Measurements from ENCODE around the gene OR5A2. TPM values are rescaled to one million over a fixed set of nuclear protein-coding genes. Genes with fewer than 3 reads are reported as not detected.
A peak's percentile ranks its signal among the peaks of the same experiment; 100 is the strongest.
"Not testable (repeated sequence)": the region's sequence is repeated elsewhere in the genome, so short reads cannot be mapped to it uniquely, and the experiment has no call there.

OR5A2 gene
- not detected for polyA plus RNA-seq

- Mint-ChIP-seq H3K4me1 (no peaks in the 10 kb centered on the region), H3K27me3 (ENCODE audit: low read depth in 3 of 3) (peaks cover 0 to 3% (median 0%) of the 10 kb centered on the region in 3 donors), H3K4me3 (no peak within 1 kb of the TSS), H3K9me3 (no peaks in the 10 kb centered on the region), H3K27ac (no peak within 1 kb of the TSS), H3K36me3 (no peaks in the 10 kb centered on the region)
- DNase-seq = no peak
These were observed at the start of gene OR5A2 for GRCh38 chr11:59426361-59427067. TSS of gene OR5A2 (minus strand) at chr11:59426413. CDS start at chr11:59422953, 3,460 bp downstream.

DNA sequence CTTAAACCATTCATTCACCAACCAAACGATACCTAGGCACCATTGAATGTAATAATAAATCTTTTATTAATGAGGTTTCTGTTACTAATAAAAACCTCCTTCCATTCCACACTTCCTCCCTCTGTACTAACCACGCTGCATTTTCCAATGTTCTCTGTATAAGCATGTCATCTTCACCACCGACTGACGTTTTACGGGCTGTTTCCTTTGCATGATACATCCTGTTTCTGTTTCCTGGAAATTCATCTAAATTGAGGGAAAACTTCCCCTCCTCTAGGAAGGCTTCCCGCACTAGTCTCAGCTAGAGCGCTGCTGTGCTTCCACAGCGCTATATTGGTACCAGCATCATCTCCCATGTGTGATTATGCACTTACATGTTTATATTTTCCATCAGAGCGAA, 49.0 kb upstream of the OR5A2 start:
- no peaks in the 10 kb centered on the region for H3K4me1 Mint-ChIP-seq
- H3K4me3 Mint-ChIP-seq = no peak overlapping the region
- no peaks in the 10 kb centered on the region for H3K9me3 Mint-ChIP-seq
- no peaks in the 10 kb centered on the region for H3K36me3 Mint-ChIP-seq
- no peak for DNase-seq
- H3K27ac Mint-ChIP-seq = no peak overlapping the region
- H3K27me3 Mint-ChIP-seq (ENCODE audit: low read depth in 3 of 3) = peaks cover 2 to 10% (median 7%) of the 10 kb centered on the region in 3 donors

DNA sequence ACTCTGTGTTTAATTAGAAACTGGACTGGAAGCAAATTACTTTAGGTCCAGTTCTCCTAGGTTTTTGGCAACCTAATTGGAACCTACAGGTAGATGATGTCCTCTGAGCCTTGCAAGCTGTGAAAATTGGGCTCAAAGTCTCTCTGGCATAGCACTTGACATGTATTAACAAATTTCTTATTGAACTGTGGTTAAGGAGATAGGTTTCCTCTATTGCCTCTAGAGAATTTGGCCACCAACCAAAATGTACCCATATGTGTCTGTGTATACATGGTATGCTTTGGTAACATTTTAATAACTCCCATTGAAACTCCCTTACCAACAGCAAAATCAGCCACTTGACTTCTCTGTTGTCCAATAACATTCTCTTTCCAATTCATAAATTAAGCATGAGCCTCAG, 46.8 kb upstream of the OR5A2 start, which contains the start of gene OR4D10:
Gene OR4D10 (plus strand): TSS at position 301 of the 400 bp plus-strand sequence. CDS start 4,115 bp downstream, outside the sequence.
- Mint-ChIP-seq H3K27ac (no peak within 1 kb of the TSS), H3K4me1 (no peaks in the 10 kb centered on the region), H3K36me3 (no peaks in the 10 kb centered on the region)

DNA sequence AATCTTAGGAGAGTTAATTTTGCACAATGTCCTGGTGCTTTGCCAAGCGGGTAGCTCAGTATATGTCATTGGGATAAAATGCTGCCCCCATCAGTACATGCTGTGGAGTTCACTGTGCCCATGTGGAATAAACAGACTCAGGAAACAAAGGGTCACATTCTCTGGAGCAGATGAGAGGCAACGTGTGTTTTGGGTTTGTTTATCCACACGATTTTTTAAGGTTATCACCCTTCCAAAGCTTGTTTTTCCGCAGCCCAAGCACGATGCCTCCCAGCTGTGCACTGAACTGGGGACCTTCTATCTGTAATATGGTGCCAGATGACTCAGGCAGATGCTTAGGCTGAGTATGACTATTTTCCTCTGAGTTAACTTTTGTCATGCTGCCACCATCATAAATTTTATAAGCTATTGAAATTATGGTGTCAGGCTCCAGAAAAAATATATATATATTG, 37.0 kb upstream of the OR5A2 start:
- peaks cover 3 to 6% (median 4%) of the 10 kb centered on the region in 3 donors for H3K27me3 Mint-ChIP-seq (ENCODE audit: low read depth in 3 of 3)

More for the DNA sequence above, 46.8 kb upstream of the OR5A2 start, which contains the start of gene OR4D10:
- no peak within 1 kb of the TSS for H3K4me3 Mint-ChIP-seq
- DNase-seq = no peak
- H3K27me3 Mint-ChIP-seq (ENCODE audit: low read depth in 3 of 3) = peaks cover 2 to 10% (median 3%) of the 10 kb centered on the region in 3 donors
- H3K9me3 Mint-ChIP-seq = no peaks in the 10 kb centered on the region

DNA sequence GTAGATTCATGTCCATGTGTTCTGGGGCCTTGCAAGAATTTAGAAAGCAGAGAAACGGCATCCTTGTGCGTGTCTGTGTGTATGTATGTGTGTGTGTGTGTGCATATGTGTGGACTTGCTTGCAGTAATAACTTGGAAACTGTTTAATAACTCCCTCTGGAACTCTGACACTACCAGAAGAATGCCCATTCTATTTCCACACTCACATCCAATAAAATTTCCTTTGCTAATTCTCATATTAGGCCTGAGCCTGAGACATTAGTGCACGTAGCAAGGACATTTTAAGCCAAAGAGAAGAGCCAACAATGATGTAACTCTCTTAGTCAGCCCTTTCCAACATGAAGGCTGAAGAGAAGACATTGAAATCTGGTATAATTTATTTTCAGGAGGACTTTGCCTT, 33.7 kb upstream of the OR5A2 start:
- Mint-ChIP-seq H3K4me1 (no peaks in the 10 kb centered on the region), H3K9me3 (peaks cover 0 to 4% (median 0%) of the 10 kb centered on the region in 6 donors), H3K36me3 (no peaks in the 10 kb centered on the region), H3K4me3 (no peak overlapping the region), H3K27ac (no peak overlapping the region), H3K27me3 (ENCODE audit: low read depth in 3 of 3) (peaks cover 3 to 8% (median 4%) of the 10 kb centered on the region in 3 donors)
- DNase-seq = no peak

More for the DNA sequence above, 37.0 kb upstream of the OR5A2 start:
- Mint-ChIP-seq H3K4me1 (no peaks in the 10 kb centered on the region), H3K9me3 (no peaks in the 10 kb centered on the region), H3K27ac (no peak overlapping the region), H3K4me3 (no peak overlapping the region), H3K36me3 (no peaks in the 10 kb centered on the region)
- DNase-seq = no peak

- H3K4me3 Mint-ChIP-seq = no peak within 1 kb of the TSS
- H3K4me1 Mint-ChIP-seq = no peaks in the 10 kb centered on the region
- H3K9me3 Mint-ChIP-seq = peaks cover 0 to 6% (median 0%) of the 10 kb centered on the region in 6 donors
- DNase-seq = no peak
- peaks cover 4 to 11% (median 5%) of the 10 kb centered on the region in 3 donors for H3K27me3 Mint-ChIP-seq (ENCODE audit: low read depth in 3 of 3)
- no peak within 1 kb of the TSS for H3K27ac Mint-ChIP-seq
- no peaks in the 10 kb centered on the region for H3K36me3 Mint-ChIP-seq
These were observed 30.4 kb upstream of the OR5A2 start, which contains the start of gene OR4D6 for GRCh38 chr11:59456661-59457060. TSS of gene OR4D6 (plus strand) at chr11:59456961. CDS start at chr11:59456961, 0 bp downstream.

GRCh38 chr11:59448484-59448883, 22.3 kb upstream of the OR5A2 start:
- DNase-seq = no peak
- H3K27ac Mint-ChIP-seq = no peak overlapping the region
- H3K36me3 Mint-ChIP-seq = no peaks in the 10 kb centered on the region
- no peaks in the 10 kb centered on the region for H3K4me1 Mint-ChIP-seq
- H3K4me3 Mint-ChIP-seq = no peak overlapping the region
- peaks cover 0 to 11% (median 0%) of the 10 kb centered on the region in 6 donors for H3K9me3 Mint-ChIP-seq
- H3K27me3 Mint-ChIP-seq (ENCODE audit: low read depth in 3 of 3) = peaks cover 0 to 6% (median 3%) of the 10 kb centered on the region in 3 donors

DNA sequence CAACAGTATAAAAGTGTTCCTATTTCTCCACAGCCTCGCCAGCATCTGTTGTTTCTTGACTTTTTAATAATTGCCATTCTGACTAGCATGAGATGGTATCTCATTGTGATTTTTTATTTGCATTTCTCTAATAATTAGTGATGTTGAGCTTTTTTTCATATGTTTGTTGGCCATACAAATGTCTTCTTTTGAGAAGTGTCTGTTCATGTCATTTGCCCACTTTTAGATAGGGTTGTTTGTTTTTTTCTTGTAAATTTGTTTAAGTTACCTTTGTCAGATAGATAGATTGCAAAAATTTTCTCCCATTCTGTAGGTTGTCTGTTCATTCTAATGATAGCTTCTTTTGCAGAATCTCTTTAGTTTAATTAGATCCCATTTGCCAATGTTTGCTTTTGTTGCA, 19.4 kb upstream of the OR5A2 start:
- H3K9me3 Mint-ChIP-seq = peaks cover 0 to 11% (median 0%) of the 10 kb centered on the region in 6 donors
- not testable (repeated sequence) for DNase-seq; H3K27ac Mint-ChIP-seq; H3K4me3 Mint-ChIP-seq; H3K4me1 Mint-ChIP-seq; H3K36me3 Mint-ChIP-seq; H3K27me3 Mint-ChIP-seq (ENCODE audit: low read depth in 3 of 3)

- no peak for DNase-seq
- H3K4me1 Mint-ChIP-seq = no peaks in the 10 kb centered on the region
These were observed 11.6 kb upstream of the OR5A2 start for GRCh38 chr11:59437770-59438169.

DNA sequence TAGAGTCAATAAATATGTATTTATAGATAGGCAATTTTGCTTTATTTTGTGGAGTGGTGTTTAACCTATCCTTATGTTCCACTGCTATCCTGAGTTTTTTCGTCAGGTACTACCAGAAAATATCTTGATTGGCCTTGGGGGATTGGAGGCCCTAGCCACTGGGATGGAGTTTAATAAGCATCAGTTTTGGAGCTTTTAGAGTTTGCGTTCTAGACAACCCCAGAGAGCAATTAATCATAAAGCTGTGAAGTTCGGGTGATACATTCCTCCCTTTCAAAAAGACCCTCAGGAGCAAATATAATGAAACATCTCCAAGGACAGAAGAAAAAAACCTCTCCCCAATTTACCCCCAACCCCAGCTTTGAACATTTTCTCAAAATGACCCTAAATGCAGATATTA, 10.0 kb upstream of the OR5A2 start, which contains the start of gene OR5A1:
Gene OR5A1 (plus strand): TSS at position 301 of the 400 bp plus-strand sequence. CDS start 6,700 bp downstream, outside the sequence.
- H3K27ac Mint-ChIP-seq = no peak within 1 kb of the TSS
- peaks cover 0 to 6% (median 3%) of the 10 kb centered on the region in 3 donors for H3K27me3 Mint-ChIP-seq (ENCODE audit: low read depth in 3 of 3)
- H3K36me3 Mint-ChIP-seq = no peaks in the 10 kb centered on the region
- H3K4me3 Mint-ChIP-seq = no peak within 1 kb of the TSS
- no peak for DNase-seq
- H3K4me1 Mint-ChIP-seq = no peaks in the 10 kb centered on the region
- H3K9me3 Mint-ChIP-seq = no peaks in the 10 kb centered on the region

More at GRCh38 chr11:59437770-59438169, 11.6 kb upstream of the OR5A2 start:
- H3K27ac Mint-ChIP-seq = no peak overlapping the region
- H3K4me3 Mint-ChIP-seq = no peak overlapping the region
- H3K9me3 Mint-ChIP-seq = no peaks in the 10 kb centered on the region
- peaks cover 0 to 6% (median 3%) of the 10 kb centered on the region in 3 donors for H3K27me3 Mint-ChIP-seq (ENCODE audit: low read depth in 3 of 3)
- H3K36me3 Mint-ChIP-seq = no peaks in the 10 kb centered on the region

DNA sequence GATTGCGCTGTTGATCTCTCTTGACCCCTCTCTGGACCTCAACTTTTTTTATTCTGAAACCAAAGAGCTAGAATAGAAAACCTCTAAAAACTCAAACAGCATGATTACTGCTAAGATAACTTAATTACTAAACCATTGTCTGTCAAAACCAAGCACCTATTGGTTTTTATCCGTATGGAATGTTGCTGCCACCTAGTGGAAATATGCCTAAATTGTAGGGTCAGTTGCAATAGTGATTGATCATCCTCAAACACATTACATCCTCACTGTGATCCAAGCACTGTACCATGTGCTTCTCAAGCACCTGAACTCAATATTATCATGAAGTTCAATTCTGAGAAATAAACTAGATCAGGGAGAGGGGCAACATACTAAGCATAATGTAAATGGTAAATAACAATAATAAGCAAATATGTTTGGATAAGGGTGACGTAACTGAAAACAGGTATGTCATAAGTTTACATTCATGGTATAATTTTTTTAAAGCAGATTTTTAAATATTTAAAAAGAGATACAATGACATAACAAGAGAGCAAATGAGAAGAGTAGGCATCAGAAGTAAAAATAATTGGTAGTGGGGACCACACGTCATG, 3.8 kb upstream of the OR5A2 start:
- Mint-ChIP-seq H3K4me1 (no peaks in the 10 kb centered on the region), H3K9me3 (no peaks in the 10 kb centered on the region), H3K27me3 (ENCODE audit: low read depth in 3 of 3) (peaks cover 0 to 1% (median 0%) of the 10 kb centered on the region in 3 donors), H3K36me3 (no peaks in the 10 kb centered on the region), H3K27ac (no peak overlapping the region), H3K4me3 (no peak overlapping the region)
- DNase-seq = peak; percentile 27 to 46 (median 38)

- Mint-ChIP-seq H3K27me3 (ENCODE audit: low read depth in 3 of 3) (peaks cover 0 to 3% (median 0%) of the 10 kb centered on the region in 3 donors), H3K4me3 (no peak overlapping the region), H3K27ac (no peak overlapping the region), H3K4me1 (no peaks in the 10 kb centered on the region), H3K9me3 (no peaks in the 10 kb centered on the region), H3K36me3 (no peaks in the 10 kb centered on the region)
- no peak for DNase-seq
These were observed 812 bp upstream of the OR5A2 start for GRCh38 chr11:59427068-59427382.

- Mint-ChIP-seq H3K4me1 (no peaks in the 10 kb centered on the region), H3K36me3 (no peaks in the 10 kb centered on the region), H3K4me3 (no peak overlapping the region), H3K27me3 (ENCODE audit: low read depth in 3 of 3) (peaks cover 0 to 3% (median 2%) of the 10 kb centered on the region in 3 donors), H3K9me3 (no peaks in the 10 kb centered on the region), H3K27ac (no peak overlapping the region)
- no peak for DNase-seq
These were observed 1.1 kb downstream of the OR5A2 start for GRCh38 chr11:59425131-59425530.

DNA sequence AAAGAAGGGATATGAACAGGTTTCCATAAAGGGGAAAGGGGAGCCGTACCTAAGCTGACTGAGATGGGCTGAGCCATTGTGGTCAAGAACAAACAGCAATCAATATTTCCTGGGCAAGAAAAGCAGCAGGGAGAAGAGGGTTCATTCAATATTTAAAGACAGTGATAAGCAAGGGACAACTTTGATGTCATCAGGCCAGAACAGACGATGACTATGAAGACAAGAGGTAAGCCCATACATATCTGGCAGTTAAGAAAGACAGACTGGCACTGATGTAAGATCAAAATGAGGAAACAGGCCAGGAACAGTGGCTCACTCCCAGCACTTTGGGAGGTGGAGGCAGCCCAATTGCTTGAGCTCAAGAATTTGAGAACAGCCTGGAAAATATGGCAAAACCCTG, 2.4 kb downstream of the OR5A2 start:
- no peaks in the 10 kb centered on the region for H3K4me1 Mint-ChIP-seq
- H3K9me3 Mint-ChIP-seq = no peaks in the 10 kb centered on the region
- H3K4me3 Mint-ChIP-seq = no peak overlapping the region
- H3K27me3 Mint-ChIP-seq (ENCODE audit: low read depth in 3 of 3) = peaks cover 0 to 3% (median 3%) of the 10 kb centered on the region in 3 donors
- no peak for DNase-seq
- no peak overlapping the region for H3K27ac Mint-ChIP-seq
- H3K36me3 Mint-ChIP-seq = no peaks in the 10 kb centered on the region

Data from immature natural killer cell (primary cell).